Neural cell (in vitro differentiated cells): ENCODE data around the gene KRT78.

ENCODE experiments used
- EP300 ChIP-seq: fragments of 450-650 bp; conservative IDR thresholded peaks from 2 replicates; pipeline ENCODE4 v1.6.1; 2014; ENCODE audit warnings: antibody characterized with exemption, mild to moderate bottlenecking, moderate library complexity; ENCODE audit not compliant: poor library complexity, severe bottlenecking
- EZH2 ChIP-seq: fragments of 200-600, 300-800 bp; shearing (Covaris generic), sonication (generic); IDR thresholded peaks from 2 replicates; pipeline ENCODE4 v1.6.1; 2014; ENCODE audit warnings: antibody characterized with exemption, low read length, borderline replicate concordance, mild to moderate bottlenecking; ENCODE audit not compliant: insufficient read depth, poor library complexity, severe bottlenecking
- POLR2AphosphoS5 ChIP-seq: IDR thresholded peaks from 2 replicates; pipeline ENCODE4 v1.6.1; 2012
- RAD21 ChIP-seq: fragments of 450-650 bp; conservative IDR thresholded peaks from 2 replicates; pipeline ENCODE4 v1.6.1; 2014; ENCODE audit warnings: antibody characterized with exemption, mild to moderate bottlenecking, moderate library complexity
- SMC3 ChIP-seq: fragments of 450-650 bp; conservative IDR thresholded peaks from 2 replicates; pipeline ENCODE4 v1.6.1; 2014; ENCODE audit warnings: antibody characterized with exemption, mild to moderate bottlenecking, moderate library complexity; ENCODE audit not compliant: poor library complexity
- TF ChIP-seq, protein P1 (sequence below): fragments of 450-650 bp; IDR thresholded peaks from 2 replicates; pipeline ENCODE4 v1.5.1; 2014; ENCODE audit warnings: antibody characterized with exemption, mild to moderate bottlenecking, moderate library complexity; ENCODE audit not compliant: poor library complexity, severe bottlenecking
- TF ChIP-seq, protein P2 (sequence below): IDR thresholded peaks from 2 replicates; pipeline ENCODE4 v1.6.1; 2012; ENCODE audit warnings: borderline replicate concordance

DNA sequence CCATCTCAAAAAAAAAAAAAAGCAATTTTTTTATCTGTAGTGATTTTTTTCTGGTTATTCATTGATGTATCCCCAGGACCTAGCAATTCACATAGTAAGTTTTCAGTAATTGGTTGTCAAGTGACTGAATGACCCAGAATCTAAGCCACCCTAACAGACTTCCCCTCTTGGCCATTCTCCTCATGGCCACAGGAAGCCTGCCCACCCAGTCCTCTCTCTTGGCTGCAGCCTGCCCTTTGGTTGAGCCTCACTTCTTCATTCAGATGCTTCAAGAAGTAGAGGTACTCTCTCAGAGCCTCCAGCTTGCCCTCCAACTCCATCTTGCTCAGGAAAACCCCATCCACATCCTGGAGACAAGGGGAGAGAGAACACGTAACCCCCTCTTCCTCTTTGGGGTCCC lies 2.8 kb downstream of the KRT78 start:
- TF ChIP-seq, protein P1, sequence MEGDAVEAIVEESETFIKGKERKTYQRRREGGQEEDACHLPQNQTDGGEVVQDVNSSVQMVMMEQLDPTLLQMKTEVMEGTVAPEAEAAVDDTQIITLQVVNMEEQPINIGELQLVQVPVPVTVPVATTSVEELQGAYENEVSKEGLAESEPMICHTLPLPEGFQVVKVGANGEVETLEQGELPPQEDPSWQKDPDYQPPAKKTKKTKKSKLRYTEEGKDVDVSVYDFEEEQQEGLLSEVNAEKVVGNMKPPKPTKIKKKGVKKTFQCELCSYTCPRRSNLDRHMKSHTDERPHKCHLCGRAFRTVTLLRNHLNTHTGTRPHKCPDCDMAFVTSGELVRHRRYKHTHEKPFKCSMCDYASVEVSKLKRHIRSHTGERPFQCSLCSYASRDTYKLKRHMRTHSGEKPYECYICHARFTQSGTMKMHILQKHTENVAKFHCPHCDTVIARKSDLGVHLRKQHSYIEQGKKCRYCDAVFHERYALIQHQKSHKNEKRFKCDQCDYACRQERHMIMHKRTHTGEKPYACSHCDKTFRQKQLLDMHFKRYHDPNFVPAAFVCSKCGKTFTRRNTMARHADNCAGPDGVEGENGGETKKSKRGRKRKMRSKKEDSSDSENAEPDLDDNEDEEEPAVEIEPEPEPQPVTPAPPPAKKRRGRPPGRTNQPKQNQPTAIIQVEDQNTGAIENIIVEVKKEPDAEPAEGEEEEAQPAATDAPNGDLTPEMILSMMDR: no peak
- TF ChIP-seq RAD21 (no peak), EZH2 (no peak), POLR2AphosphoS5 (no peak), SMC3 (no peak), EP300 (no peak)
- TF ChIP-seq, protein P2, sequence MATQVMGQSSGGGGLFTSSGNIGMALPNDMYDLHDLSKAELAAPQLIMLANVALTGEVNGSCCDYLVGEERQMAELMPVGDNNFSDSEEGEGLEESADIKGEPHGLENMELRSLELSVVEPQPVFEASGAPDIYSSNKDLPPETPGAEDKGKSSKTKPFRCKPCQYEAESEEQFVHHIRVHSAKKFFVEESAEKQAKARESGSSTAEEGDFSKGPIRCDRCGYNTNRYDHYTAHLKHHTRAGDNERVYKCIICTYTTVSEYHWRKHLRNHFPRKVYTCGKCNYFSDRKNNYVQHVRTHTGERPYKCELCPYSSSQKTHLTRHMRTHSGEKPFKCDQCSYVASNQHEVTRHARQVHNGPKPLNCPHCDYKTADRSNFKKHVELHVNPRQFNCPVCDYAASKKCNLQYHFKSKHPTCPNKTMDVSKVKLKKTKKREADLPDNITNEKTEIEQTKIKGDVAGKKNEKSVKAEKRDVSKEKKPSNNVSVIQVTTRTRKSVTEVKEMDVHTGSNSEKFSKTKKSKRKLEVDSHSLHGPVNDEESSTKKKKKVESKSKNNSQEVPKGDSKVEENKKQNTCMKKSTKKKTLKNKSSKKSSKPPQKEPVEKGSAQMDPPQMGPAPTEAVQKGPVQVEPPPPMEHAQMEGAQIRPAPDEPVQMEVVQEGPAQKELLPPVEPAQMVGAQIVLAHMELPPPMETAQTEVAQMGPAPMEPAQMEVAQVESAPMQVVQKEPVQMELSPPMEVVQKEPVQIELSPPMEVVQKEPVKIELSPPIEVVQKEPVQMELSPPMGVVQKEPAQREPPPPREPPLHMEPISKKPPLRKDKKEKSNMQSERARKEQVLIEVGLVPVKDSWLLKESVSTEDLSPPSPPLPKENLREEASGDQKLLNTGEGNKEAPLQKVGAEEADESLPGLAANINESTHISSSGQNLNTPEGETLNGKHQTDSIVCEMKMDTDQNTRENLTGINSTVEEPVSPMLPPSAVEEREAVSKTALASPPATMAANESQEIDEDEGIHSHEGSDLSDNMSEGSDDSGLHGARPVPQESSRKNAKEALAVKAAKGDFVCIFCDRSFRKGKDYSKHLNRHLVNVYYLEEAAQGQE: no peak
